Activated T-helper 9 cell treated with anti-CD3 and anti-CD28 coated beads, Interleukin-2, amount 50 U/mL, for 16 hours (primary cell): ENCODE data around the gene DCUN1D2.
"Not testable (repeated sequence)": the region's sequence is repeated elsewhere in the genome, so short reads cannot be mapped to it uniquely, and the experiment has no call there.

Source experiments
- DNase-seq: peaks from one replicate; pipeline ENCODE4 v3.0.0-alpha.2; 2020; ENCODE audit warnings: low read depth

The DCUN1D2 gene

DNA sequence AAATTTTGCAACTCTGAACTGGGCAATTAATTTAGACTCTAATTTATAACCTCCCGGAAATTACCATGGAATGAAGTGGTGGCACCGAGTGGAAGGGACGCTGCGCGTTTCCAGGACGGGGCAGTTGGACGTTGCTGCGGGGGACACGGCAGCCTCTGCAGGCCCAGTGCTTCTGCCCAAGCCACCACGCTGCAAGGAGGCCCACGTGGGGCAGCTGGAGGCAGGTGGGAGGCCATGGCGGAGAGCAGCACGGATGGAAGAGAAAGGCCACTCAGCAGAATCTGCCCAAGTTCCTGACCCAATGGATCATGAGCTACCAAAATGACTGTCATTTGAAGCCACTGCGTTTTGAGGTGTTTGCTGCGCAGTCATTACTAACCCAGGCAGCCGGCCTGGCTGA is 26.0 kb downstream of the DCUN1D2 start:
- no peak for DNase-seq

DNA sequence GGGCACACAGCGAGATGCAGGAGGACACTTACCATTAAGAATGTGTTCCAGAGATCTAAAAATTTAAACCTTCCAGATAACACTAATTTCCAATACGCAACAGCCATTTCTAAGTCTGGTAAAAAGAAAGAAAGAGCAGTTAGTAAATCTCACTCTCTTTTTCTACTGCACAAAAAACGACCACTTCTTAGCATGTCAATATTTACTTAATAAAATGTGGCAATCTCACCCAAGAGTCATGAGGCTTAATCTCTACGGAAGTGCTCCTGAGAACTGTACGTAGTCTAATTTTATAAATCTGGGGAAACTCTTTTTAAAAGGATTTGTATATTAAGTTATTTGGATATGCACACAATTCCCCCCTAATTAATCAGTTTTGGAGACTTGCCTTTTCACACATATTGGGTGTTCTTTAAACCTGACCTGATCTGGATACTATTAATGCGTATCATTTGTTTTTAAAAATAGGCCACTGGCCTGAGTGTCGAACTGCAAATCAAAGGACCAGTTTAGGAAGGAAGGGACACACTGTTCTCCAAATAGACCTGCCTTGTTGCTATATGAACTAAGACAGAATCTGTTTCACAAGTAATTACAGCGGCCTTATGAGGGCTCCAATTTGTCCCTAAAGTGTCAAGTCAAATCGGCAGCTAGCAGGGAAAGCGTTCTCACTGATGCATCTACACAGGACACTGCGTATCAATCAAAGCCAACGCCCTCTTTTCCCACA is 29.3 kb downstream of the DCUN1D2 start:
- no peak for DNase-seq

DNA sequence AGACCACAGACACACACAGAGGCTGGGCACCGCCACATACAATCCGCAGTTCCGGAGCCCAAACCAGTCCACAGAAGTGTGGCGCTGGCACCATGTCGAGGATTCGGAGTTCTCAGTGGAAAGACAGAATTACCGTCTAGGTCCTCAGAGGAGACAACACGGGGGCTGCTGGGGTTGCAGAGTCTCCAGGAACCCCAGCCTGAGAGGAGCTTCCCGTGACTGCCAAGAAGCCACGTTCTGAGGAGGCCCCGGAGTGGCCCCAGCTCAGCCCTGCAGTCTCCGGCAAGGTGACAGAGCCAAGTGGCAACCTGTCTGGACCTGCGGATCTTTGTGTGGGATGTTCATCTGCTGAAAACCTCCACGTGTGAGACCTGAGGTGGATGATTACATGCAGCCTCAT is 29.9 kb downstream of the DCUN1D2 start:
- DNase-seq = no peak

DNA sequence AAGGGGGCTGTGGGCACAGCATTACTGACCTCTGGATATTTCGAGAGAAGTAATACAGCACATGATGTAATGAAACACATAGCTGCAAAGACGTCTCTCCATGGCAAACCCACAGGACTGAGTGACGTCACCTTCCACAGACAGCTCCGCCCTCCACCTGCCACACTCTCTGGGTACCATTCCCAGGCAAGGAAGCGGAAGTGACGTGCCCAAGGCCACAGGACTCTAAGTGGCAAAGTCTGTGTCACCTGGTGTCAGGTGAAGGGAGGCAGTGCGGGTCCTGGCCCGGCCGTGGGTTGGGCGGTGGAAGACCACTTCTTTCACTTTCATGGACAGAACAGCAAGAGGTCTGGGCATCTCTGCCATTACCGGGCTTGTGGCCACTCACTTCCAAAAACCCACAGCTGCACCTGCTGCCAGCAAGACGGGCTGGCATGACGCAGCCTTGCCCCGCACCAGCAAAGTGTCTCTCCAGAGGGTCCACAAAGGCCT is 30.4 kb downstream of the DCUN1D2 start:
- no peak for DNase-seq

DNA sequence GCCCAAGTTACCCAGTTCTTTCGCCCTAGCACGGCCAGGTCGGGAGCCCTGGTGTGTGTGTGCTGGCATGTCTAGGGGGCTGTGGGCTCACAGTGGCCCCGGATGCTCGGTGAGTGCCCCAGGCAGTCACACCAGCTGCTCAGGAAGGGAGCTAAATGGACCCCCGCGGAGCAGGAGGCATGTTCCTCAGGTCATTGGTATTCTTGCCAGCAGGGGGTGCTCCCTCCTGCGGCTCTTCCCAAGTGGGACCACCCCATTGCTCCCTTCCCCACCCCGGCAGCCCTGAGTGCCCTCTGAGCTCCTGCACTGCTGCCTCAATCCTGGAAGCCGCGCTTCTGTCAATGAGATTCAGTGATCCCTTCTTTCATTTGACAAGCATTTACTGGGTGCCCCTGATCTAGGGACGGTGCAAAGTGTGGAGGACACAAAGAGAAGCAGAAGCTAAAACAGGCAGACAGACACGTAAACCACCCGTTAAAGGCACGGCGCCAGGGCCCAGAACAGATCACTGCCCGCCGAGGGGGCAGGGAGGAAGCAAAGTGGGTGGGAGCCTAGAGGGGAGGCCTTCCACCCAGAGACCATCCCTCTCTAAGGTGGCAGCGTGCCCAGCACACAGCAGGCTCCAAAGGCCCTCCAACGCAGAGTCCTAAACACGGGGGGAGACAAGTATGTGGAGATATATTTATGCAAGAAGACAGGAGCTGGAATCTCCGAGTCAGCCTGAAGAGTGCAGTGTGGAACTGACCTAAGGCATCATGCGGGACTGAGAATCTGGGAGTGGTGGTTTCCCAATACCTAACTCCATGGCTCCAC is 32.1 kb downstream of the DCUN1D2 start:
- DNase-seq = no peak

DNA sequence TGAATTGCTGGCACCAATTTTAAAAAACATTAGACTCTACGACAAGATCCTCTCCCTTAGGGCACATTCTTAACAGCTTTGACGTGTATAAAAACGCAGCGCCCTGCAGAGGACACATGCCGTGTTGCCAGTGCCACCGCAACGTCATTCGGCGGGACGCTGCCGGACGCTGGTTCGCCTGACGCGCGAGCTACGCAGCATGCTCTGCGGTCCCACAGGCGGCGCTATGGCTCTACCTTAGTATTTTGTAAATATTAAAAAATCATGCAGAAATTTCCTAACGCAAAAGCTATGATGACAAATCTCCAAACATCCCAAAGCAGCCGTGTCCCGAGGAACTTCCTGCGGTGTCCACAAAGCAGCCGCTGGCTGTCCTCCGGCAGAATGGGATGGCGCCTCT is 33.0 kb downstream of the DCUN1D2 start:
- no peak for DNase-seq

DNA sequence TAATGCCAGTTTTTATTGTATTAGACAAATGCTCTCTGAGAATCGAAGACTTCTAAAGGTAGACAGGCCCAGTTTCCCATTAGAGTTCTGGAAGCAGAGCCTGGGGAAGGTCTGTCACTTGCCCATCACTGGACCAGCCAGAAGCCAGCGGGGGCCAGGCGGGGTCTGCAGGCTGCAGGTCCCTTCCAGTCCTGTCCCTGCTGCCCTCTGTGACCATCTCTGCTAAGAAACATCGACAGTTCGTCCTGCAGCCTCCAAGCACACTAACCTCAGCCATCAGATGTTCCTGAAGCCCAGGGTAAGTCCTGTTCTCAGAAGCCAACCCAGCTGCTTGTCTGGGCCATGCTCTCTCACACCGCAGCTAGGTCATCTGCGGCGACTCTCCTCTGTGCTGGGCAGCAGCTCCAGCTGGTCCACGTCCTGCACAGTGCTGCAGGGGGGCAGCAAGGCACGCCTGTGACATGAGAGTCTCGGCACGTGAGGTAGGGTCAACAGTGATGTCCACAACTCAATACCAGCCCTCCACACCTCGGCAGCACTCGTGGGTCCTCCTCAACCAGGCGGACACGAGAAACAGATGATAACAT is 34.3 kb downstream of the DCUN1D2 start:
- DNase-seq = no peak

DNA sequence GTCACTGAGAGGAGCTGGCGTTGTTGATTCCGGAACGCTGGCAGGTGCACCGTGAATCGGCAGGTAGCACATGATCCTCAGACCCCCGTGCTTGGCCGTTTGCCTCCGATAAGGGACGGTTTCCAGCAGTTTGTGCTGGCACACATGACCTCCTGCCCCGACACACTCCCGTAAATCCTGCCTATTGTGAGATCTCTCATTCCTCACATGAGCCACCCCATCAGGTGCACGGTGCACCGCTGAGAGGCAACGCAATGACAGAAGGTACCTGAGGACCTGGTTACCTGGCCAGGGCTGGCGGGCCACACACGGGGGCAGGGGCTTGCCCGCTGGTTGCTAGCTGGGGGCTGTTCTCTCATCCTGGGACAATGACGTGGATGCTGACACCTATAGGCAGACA is 35.1 kb downstream of the DCUN1D2 start:
- DNase-seq = no peak

DNA sequence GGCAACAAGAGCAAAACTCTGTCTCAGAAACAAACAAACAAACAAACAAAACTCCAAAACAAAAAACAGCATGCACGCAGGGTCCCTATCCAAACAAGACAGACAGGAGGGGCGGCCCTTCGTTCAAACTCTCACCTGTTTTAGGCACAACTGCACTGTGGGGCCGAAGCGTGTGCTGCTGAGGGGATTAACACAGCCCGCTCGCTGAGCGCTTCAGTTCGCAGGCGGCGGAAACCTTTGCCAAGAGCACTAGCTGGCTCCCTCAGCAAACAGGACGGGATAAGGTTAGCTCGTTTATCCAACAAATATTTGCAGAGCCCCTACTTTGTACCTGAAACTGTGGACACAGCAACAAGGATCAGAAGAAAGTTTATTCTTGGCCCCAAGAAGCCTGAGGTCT is 35.6 kb downstream of the DCUN1D2 start:
- DNase-seq = no peak

DNA sequence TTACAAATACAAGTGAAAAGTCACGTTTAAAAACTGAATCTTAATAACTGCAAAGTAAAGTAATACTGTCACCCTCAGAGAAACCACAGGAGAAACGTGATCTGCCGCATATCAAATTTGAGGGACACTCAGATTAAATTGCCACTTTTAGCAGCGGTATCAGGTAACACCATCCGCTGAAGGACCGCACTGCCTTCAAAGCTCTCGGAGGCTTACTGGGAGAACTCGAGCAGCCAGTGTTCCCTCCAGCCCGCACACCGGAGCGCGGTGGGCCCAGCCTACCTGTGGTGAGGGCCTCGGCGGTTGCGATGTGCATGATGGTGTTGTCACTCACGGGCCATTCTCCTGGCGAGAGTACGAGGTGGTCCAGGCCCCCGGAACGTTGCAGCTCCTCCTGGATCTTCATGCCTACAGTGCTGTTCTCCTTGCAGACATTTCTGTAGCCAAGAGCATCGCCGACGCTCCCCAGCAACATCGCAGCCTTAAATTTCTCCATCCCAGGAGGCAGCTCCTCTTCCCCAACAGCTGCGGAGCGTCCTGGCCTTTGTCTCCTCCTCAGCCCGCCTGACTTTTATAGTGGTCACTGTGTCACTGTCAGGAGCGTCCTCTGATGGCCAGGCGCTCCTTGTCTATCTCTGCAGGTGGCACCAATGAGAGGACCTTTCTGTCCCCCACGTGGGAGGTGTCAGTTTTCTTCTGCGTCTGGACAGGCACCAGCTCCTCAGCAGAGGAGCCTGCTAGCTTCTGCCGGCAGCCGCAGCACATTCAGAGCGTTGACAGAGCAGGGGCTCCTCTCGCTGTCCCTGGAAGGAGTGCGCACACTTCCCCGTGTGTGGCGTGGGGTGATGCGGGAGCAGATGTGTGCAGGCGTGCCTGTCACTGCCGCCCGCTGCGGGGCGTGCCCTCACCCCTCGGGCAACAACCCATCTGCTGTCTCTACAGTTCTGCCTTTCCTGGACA is 37.3 kb downstream of the DCUN1D2 start, which contains the start of gene ADPRHL1:
Gene ADPRHL1, minus strand, starts transcription at position 547 of the 960 bp plus-strand sequence. Its CDS starts 51 bp downstream, at position 496.
- DNase-seq = no peak

DNA sequence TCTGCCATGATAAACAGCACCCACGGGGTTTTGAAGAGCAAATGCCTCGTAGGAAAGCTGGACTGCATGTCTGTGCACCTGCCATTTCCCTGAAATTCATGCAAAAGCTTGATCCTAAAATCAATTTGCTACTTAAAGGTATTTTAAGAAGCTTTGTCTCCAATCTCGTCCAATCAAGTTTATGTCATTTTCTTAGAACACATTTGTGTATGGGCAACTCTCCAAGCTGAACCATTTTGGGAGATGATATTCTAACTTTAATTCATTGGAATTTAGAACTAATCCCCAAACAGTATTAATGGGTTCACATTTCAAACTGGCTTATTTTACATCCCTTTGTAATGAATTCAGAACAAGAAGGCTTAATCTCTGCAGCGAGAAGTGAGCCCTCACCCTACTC is 38.0 kb downstream of the DCUN1D2 start:
- DNase-seq = no peak

DNA sequence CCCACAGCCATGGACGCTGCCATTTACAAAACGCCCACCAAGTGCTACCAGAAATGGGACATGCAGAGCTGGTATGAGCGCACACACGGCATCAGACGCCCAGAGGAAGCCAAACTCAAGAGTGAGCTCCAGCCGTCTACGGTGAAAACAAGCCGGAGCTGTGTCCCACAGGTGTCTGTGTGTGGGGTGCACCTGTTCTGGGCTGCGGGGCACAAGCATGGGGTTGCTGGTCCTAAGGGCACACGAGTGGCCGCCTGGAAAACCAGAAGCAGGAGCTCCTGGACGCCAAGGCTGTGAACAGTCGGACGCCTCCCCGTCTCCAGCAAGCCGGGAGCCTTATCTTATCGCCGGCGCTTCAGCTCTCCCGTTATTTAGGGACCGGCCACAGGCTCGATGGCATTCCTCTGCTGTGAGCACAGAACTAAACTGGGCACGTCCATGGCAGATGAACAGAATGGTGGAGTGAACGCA is 38.5 kb downstream of the DCUN1D2 start:
- DNase-seq = no peak

DNA sequence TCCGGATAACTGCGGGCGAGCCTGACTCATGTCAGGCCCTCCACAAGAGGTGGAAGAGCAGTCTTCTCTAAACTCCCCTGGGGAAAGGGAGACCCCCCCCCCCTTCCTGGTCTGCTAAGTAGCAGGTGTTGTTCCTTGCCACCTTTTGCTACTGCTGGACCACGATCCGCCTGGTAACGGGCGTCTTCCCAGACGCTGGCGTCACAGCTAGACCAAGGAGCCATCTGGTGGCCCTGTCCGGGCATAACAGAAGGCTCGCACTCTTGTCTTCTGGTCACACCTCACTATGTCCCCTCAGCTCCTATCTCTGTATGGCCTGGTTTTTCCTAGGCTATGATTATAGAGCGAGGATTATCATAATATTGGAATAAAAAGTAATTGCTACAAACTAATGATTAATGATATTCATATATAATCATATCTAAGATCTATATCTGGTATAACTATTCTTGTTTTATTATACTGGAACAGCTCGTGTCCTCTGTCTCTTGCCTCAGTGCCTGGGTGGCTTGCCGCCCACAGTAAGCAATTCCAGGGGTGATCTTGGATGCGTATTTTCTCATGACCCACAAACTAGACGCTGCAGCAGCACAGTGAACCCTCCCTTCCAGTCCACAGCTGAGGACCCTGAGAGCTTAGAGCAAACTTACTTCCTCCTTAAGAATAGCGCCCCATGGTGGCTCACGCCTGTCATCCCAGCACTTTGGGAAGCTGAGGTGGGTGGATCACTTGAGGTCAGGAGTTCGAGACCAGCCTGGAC is 39.5 kb downstream of the DCUN1D2 start:
- DNase-seq = not testable (repeated sequence)

DNA sequence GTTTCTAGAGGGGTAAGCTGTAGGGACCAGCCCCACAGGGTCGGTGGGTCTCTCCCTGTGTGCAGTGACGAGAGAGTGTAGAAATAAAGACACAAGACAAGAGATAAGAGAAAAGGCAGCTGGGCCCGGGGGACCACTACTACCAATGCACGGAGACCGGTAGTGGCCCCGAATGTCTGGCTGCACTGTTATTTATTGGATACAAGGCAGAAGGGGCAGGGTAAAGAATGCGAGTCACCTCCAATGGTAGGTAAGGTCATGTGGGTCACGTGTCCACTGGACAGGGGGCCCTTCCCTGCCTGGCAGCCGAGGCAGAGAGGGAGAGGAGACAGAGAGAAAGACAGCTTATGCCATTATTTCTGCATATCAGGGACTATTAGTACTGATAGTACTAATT is 40.2 kb downstream of the DCUN1D2 start:
- not testable (repeated sequence) for DNase-seq

DNA sequence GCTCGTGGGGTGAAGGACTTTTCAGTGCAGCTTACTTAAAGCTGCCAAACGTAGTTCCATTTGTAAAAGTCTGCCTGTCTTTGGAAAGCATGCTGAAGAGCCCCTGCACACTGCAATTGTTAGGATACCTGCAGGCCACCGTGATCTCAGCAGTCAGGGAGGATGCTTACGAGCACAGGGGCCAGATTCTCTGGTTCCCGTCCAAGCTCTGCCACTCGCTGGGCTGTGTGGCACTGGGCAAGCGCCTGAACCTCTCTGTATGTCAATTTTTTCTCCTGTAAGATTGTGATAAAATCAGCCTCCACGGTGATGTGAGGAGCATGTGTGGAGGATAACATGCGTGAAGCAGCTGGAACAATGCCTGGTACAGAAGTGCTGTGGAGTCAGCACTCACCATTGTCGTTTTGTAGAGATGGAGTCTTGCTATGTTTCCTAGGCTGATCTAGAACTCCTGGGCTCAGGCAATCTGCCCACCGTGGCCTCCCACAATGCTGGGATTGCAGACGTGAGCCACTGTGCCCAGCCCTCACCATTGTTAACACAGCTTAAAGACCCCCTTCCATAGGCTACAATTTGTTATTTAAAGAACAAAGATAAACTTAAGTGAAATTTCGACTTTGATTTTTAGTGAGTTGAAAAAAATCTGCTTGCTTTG is 40.7 kb downstream of the DCUN1D2 start:
- DNase-seq = no peak

DNA sequence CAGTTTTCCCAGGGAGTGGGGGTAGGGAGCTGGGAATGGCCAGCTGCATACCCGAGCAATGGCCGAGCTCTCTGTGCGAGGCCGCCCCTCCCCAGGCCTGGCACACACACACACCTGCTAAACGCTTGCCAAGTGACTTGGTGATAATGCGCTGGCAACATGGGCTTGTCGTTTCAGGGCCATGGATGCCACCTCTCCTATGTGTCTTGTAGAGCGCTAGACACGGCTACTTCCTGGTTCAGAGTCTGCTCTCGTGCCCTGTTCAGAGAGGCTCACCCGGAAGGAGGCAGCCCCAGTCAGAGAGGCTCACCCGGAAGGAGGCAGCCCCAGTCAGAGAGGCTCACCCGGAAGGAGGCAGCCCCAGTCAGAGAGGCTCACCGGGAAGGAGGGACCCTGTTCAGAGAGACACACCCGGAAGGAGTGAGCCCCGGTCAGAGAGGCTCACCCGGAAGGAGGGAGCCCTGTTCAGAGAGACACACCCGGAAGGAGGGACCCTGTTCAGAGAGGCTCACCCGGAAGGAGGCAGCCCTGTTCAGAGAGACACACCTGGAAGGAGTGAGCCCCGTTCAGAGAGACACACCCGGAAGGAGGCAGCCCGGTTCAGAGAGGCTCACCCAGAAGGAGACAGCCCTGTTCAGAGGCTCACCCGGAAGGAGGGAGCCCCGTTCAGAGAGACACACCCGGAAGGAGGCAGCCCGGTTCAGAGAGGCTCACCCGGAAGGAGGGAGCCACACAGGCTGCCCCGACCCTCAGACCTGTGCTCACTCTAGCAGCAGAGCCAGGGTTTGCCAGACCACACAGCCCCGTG is 41.4 kb downstream of the DCUN1D2 start:
- DNase-seq = no peak

DNA sequence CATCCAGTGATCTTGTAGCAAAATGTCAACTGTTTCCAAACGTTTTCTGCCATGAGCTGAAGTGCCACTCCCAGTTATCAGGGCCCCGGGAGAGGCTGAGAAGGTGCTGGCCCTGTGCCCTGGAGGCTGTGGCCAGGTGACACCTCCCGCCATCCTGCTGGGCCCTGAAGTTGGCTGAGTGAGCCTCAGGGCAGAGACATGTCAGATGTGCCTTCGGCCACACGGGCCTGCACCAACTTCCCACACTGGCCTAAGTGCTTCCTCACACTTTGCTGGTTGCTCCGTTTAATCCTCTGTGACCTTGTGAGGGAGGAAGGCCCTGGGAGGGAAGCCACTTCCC is 42.0 kb downstream of the DCUN1D2 start:
- no peak for DNase-seq

DNA sequence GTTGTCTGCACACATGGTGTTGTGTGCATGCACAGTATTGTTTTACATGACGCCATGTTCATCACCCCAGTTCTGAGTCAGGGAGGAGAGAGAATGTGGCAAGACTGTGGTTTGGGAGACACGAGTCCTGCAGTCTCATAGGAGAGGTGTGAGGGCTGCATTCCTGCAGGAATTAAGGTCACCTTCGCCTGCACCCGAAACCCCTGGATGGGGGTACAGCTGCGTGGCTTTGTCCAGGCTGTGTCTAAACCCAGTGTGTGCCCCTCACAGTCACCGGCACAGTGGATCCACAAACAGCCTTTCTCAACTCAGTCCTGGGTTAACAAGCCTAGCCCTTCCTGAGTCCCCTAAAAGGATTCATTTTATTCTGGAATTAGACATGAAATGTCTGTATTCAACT is 42.9 kb downstream of the DCUN1D2 start:
- DNase-seq = no peak

DNA sequence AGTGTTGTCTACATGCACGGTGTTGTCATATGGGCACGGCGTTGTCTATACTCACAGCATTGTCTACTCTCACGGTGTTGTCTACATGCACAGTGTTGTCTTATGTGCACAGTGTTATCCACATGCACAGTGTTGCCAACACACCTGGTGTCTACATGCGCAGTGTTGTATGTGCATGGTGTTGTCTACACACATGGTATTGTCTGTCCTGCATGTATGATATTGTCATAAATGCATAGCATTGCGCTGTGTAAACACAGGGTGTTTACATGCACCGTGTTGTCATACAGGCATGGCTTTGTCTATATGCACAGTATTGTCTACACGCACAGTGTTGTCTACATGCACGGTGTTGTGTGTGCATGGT is 44.0 kb downstream of the DCUN1D2 start:
- no peak for DNase-seq
